Activated naive CD4-positive, alpha-beta T cell (primary cell): ENCODE measurements around the gene KAZN.

ENCODE experiments used
- DNase-seq, 4 experiments: peaks; one replicate each; lab custom pipeline; 2025; lab: John Stamatoyannopoulos, UW

KAZN gene

GRCh38 chr1:14590411-14591180 lies 7.9 kb upstream of the KAZN start:
- DNase-seq = no peak

- DNase-seq = no peak
These were observed 6.9 kb upstream of the KAZN start for GRCh38 chr1:14591600-14591999.

- no peak for DNase-seq
These were observed 6.4 kb upstream of the KAZN start for GRCh38 chr1:14592004-14592631.

GRCh38 chr1:14593302-14593701 lies 5.2 kb upstream of the KAZN start:
- no peak for DNase-seq

GRCh38 chr1:14594045-14594444 lies 4.4 kb upstream of the KAZN start:
- DNase-seq = no peak

- no peak for DNase-seq
These were observed 1.9 kb upstream of the KAZN start for GRCh38 chr1:14596591-14596990.

GRCh38 chr1:14597343-14598006 lies 1.0 kb upstream of the KAZN start:
- no peak for DNase-seq

GRCh38 chr1:14598007-14598497 lies 433 bp upstream of the KAZN start:
- DNase-seq = no peak

GRCh38 chr1:14599183-14599791 lies 802 bp downstream of the KAZN start:
- no peak for DNase-seq

- no peak for DNase-seq
These were observed 1.3 kb downstream of the KAZN start for GRCh38 chr1:14599800-14600199.

- DNase-seq = no peak
These were observed 2.1 kb downstream of the KAZN start for GRCh38 chr1:14600405-14601112.

GRCh38 chr1:14602136-14602535 lies 3.7 kb downstream of the KAZN start:
- no peak for DNase-seq

- DNase-seq = no peak
These were observed 5.2 kb downstream of the KAZN start for GRCh38 chr1:14603645-14604044.

GRCh38 chr1:14604414-14604813 lies 5.9 kb downstream of the KAZN start:
- no peak for DNase-seq

- no peak for DNase-seq
These were observed 7.5 kb downstream of the KAZN start for GRCh38 chr1:14605945-14606344.

- no peak for DNase-seq
These were observed 8.1 kb downstream of the KAZN start for GRCh38 chr1:14606632-14607031.

GRCh38 chr1:14607295-14607694 lies 8.8 kb downstream of the KAZN start:
- no peak for DNase-seq

GRCh38 chr1:14608308-14608707 lies 9.8 kb downstream of the KAZN start:
- DNase-seq = no peak

- no peak for DNase-seq
These were observed 12.3 kb downstream of the KAZN start for GRCh38 chr1:14610761-14611160.

GRCh38 chr1:14611792-14612191 lies 13.3 kb downstream of the KAZN start:
- DNase-seq = no peak

- DNase-seq = no peak
These were observed 13.8 kb downstream of the KAZN start for GRCh38 chr1:14612256-14612655.

GRCh38 chr1:14613926-14614325 lies 15.4 kb downstream of the KAZN start:
- DNase-seq = no peak
